ENCODE measurements around the gene ZNF480. TPM values are rescaled to one million over a fixed set of nuclear protein-coding genes. Genes with fewer than 3 reads are reported as not detected.
A peak's percentile ranks its signal among the peaks of the same experiment; 100 is the strongest.
"Not testable (repeated sequence)": the region's sequence is repeated elsewhere in the genome, so short reads cannot be mapped to it uniquely, and the experiment has no call there.

The ZNF480 gene
- total and polyA plus RNA-seq, 9 donors: 5.8 to 9.9 (median 9.0) TPM

DNA sequence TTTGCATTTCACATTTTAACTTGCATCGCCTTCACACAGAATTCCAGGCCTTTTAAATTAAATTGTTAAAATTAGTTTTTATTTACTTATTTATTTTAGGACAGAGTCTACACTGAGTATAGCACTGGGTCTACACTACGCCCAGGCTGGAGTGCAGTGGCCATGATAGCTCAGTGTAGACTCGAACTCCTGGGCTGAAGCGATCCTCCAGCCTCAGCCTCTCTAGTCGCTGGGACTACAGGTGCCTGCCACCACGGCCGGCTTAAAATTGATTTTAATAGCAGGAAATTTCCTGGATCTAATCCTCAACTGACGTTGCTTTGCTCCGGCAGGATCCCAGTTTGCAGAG, 38.8 kb downstream of the ZNF480 start:
- 52% methylated on average over 6 of the region's 9 CpGs for WGBS (ENCODE audit: insufficient coverage)

GRCh38 chr19:52336117-52336790, 39.3 kb downstream of the ZNF480 start, which contains the start of gene ZNF610:
TSS of gene ZNF610 (plus strand) at chr19:52336243. CDS start at chr19:52349173, 12,930 bp downstream.
- H3K27me3 ChIP-seq (ENCODE audit: control insufficient read depth, insufficient read depth, low read length): no peaks in the 10 kb centered on the region
- peak; percentile 94 for DNase-seq
- peak within 1 kb of the TSS; percentile 91 for H3K27ac ChIP-seq (ENCODE audit: low read length)
- peak within 1 kb of the TSS; percentile 96 for H3K4me3 ChIP-seq (ENCODE audit: low read length)
- no peaks in the 10 kb centered on the region for H3K36me3 ChIP-seq (ENCODE audit: control insufficient read depth, insufficient read depth, low read length)
- peaks cover 27% of the 10 kb centered on the region for H3K9me3 ChIP-seq (replicated peaks; ENCODE audit: control insufficient read depth, low read depth, low read length)
- under 1% methylated on average over 55 of the region's 55 CpGs for whole genome bisulfite sequencing (ENCODE audit: insufficient coverage)
- H3K4me1 ChIP-seq (ENCODE audit: control insufficient read depth, insufficient read depth, low read length): peaks cover 6% of the 10 kb centered on the region

More for the DNA sequence above, 38.8 kb downstream of the ZNF480 start:
- Histone ChIP-seq H3K4me3 (ENCODE audit: low read length) (peak overlapping the region; percentile 96), H3K27me3 (ENCODE audit: control insufficient read depth, insufficient read depth, low read length) (no peaks in the 10 kb centered on the region), H3K36me3 (ENCODE audit: control insufficient read depth, insufficient read depth, low read length) (no peaks in the 10 kb centered on the region), H3K4me1 (ENCODE audit: control insufficient read depth, insufficient read depth, low read length) (peaks cover 6% of the 10 kb centered on the region), H3K27ac (ENCODE audit: low read length) (peak overlapping the region; percentile 91), H3K9me3 (replicated peaks; ENCODE audit: control insufficient read depth, low read depth, low read length) (peaks cover 32% of the 10 kb centered on the region)
- no peak for DNase-seq

- WGBS (ENCODE audit: insufficient coverage): under 1% methylated on average over 6 of the region's 9 CpGs
- peak overlapping the region; percentile 91 for H3K27ac ChIP-seq (ENCODE audit: low read length)
- no peaks in the 10 kb centered on the region for H3K36me3 ChIP-seq (ENCODE audit: control insufficient read depth, insufficient read depth, low read length)
- H3K27me3 ChIP-seq (ENCODE audit: control insufficient read depth, insufficient read depth, low read length): no peaks in the 10 kb centered on the region
- H3K9me3 ChIP-seq (replicated peaks; ENCODE audit: control insufficient read depth, low read depth, low read length): peaks cover 21% of the 10 kb centered on the region
- H3K4me1 ChIP-seq (ENCODE audit: control insufficient read depth, insufficient read depth, low read length): peaks cover 6% of the 10 kb centered on the region
- DNase-seq: peak; percentile 47
- H3K4me3 ChIP-seq (ENCODE audit: low read length): peak overlapping the region; percentile 96
These were observed 39.9 kb downstream of the ZNF480 start for GRCh38 chr19:52336791-52337381.

- not testable (repeated sequence) for H3K36me3 ChIP-seq (ENCODE audit: control insufficient read depth, insufficient read depth, low read length); H3K27ac ChIP-seq (ENCODE audit: low read length); H3K9me3 ChIP-seq (replicated peaks; ENCODE audit: control insufficient read depth, low read depth, low read length); H3K4me3 ChIP-seq (ENCODE audit: low read length); H3K27me3 ChIP-seq (ENCODE audit: control insufficient read depth, insufficient read depth, low read length); DNase-seq; H3K4me1 ChIP-seq (ENCODE audit: control insufficient read depth, insufficient read depth, low read length)
- WGBS (ENCODE audit: insufficient coverage): 60% methylated on average over 1 of the region's 3 CpGs
These were observed 42.1 kb downstream of the ZNF480 start for GRCh38 chr19:52339022-52339421.

GRCh38 chr19:52343548-52343947, 46.6 kb downstream of the ZNF480 start:
- 13% methylated on average over 8 of the region's 8 CpGs for WGBS (ENCODE audit: insufficient coverage)
- Histone ChIP-seq H3K27me3 (ENCODE audit: control insufficient read depth, insufficient read depth, low read length) (no peaks in the 10 kb centered on the region), H3K27ac (ENCODE audit: low read length) (no peak overlapping the region), H3K4me3 (ENCODE audit: low read length) (no peak overlapping the region), H3K4me1 (ENCODE audit: control insufficient read depth, insufficient read depth, low read length) (no peaks in the 10 kb centered on the region), H3K36me3 (ENCODE audit: control insufficient read depth, insufficient read depth, low read length) (peaks cover 3% of the 10 kb centered on the region), H3K9me3 (replicated peaks; ENCODE audit: control insufficient read depth, low read depth, low read length) (no peaks in the 10 kb centered on the region)
- peak; percentile 73 for DNase-seq

- no peak for DNase-seq
- WGBS (ENCODE audit: insufficient coverage): 75% methylated on average over 3 of the region's 6 CpGs
- H3K27me3 ChIP-seq (ENCODE audit: control insufficient read depth, insufficient read depth, low read length): no peaks in the 10 kb centered on the region
- no peak overlapping the region for H3K4me3 ChIP-seq (ENCODE audit: low read length)
- no peak overlapping the region for H3K27ac ChIP-seq (ENCODE audit: low read length)
- peaks cover 13% of the 10 kb centered on the region for H3K36me3 ChIP-seq (ENCODE audit: control insufficient read depth, insufficient read depth, low read length)
- no peaks in the 10 kb centered on the region for H3K4me1 ChIP-seq (ENCODE audit: control insufficient read depth, insufficient read depth, low read length)
- H3K9me3 ChIP-seq (replicated peaks; ENCODE audit: control insufficient read depth, low read depth, low read length): no peaks in the 10 kb centered on the region
These were observed 48.2 kb downstream of the ZNF480 start for GRCh38 chr19:52345162-52345561.

DNA sequence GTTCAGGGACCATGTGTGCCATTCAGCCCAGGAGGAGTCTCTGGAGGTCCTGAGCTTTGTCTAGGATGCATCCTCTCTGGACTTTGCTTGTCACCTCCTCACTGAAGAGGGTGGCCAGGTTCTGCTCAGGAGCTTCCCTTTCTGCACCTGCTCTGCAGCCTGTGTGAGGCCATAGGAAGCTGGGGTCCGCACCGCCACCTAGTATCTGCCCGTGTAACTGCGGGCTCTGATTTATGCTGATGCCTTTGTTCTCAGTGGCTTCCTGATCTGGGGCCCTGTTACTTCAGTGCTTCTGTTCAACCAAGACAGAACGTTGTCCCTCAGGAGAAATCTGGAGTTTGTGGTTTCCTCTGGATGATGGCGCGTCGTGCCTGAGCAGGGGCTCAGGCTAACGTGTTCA, 54.5 kb downstream of the ZNF480 start:
- 55% methylated on average over 7 of the region's 9 CpGs for WGBS (ENCODE audit: insufficient coverage)

GRCh38 chr19:52366414-52366824, 69.5 kb downstream of the ZNF480 start:
- Histone ChIP-seq H3K9me3 (replicated peaks; ENCODE audit: control insufficient read depth, low read depth, low read length) (peaks cover 49% of the 10 kb centered on the region), H3K27me3 (ENCODE audit: control insufficient read depth, insufficient read depth, low read length) (no peaks in the 10 kb centered on the region), H3K4me1 (ENCODE audit: control insufficient read depth, insufficient read depth, low read length) (no peaks in the 10 kb centered on the region), H3K4me3 (ENCODE audit: low read length) (no peak overlapping the region), H3K27ac (ENCODE audit: low read length) (no peak overlapping the region), H3K36me3 (ENCODE audit: control insufficient read depth, insufficient read depth, low read length) (peaks cover 18% of the 10 kb centered on the region)
- WGBS (ENCODE audit: insufficient coverage): no CpG with 5 or more reads among the region's 8 CpGs
- DNase-seq: no peak

More for the DNA sequence above, 54.5 kb downstream of the ZNF480 start:
- Histone ChIP-seq H3K27me3 (ENCODE audit: control insufficient read depth, insufficient read depth, low read length) (no peaks in the 10 kb centered on the region), H3K36me3 (ENCODE audit: control insufficient read depth, insufficient read depth, low read length) (peaks cover 35% of the 10 kb centered on the region), H3K4me1 (ENCODE audit: control insufficient read depth, insufficient read depth, low read length) (no peaks in the 10 kb centered on the region), H3K4me3 (ENCODE audit: low read length) (no peak overlapping the region), H3K27ac (ENCODE audit: low read length) (no peak overlapping the region), H3K9me3 (replicated peaks; ENCODE audit: control insufficient read depth, low read depth, low read length) (no peaks in the 10 kb centered on the region)
- DNase-seq: no peak

- 0% methylated on average over 38 of the region's 52 CpGs for WGBS (ENCODE audit: insufficient coverage)
- peaks cover 36% of the 10 kb centered on the region for H3K36me3 ChIP-seq (ENCODE audit: control insufficient read depth, insufficient read depth, low read length)
- peak within 1 kb of the TSS; percentile 100 for H3K27ac ChIP-seq (ENCODE audit: low read length)
- peak within 1 kb of the TSS; percentile 96 for H3K4me3 ChIP-seq (ENCODE audit: low read length)
- peaks cover 44% of the 10 kb centered on the region for H3K9me3 ChIP-seq (replicated peaks; ENCODE audit: control insufficient read depth, low read depth, low read length)
- H3K27me3 ChIP-seq (ENCODE audit: control insufficient read depth, insufficient read depth, low read length): no peaks in the 10 kb centered on the region
- no peaks in the 10 kb centered on the region for H3K4me1 ChIP-seq (ENCODE audit: control insufficient read depth, insufficient read depth, low read length)
- DNase-seq: peak; percentile 98
These were observed 72.8 kb downstream of the ZNF480 start, which contains the start of gene ZNF880 for GRCh38 chr19:52369559-52370340. TSS of gene ZNF880 (plus strand) at chr19:52369923. CDS start at chr19:52369966, 43 bp downstream.

- peak overlapping the region; percentile 100 for H3K27ac ChIP-seq (ENCODE audit: low read length)
- H3K4me3 ChIP-seq (ENCODE audit: low read length): peak overlapping the region; percentile 96
- no peaks in the 10 kb centered on the region for H3K27me3 ChIP-seq (ENCODE audit: control insufficient read depth, insufficient read depth, low read length)
- H3K4me1 ChIP-seq (ENCODE audit: control insufficient read depth, insufficient read depth, low read length): no peaks in the 10 kb centered on the region
- no peak for DNase-seq
- WGBS (ENCODE audit: insufficient coverage): no CpG with 5 or more reads among the region's 7 CpGs
- H3K36me3 ChIP-seq (ENCODE audit: control insufficient read depth, insufficient read depth, low read length): peaks cover 40% of the 10 kb centered on the region
- H3K9me3 ChIP-seq (replicated peaks; ENCODE audit: control insufficient read depth, low read depth, low read length): peaks cover 41% of the 10 kb centered on the region
These were observed 73.4 kb downstream of the ZNF480 start for GRCh38 chr19:52370341-52370710.

Measured in muscle of leg (tissue), 11 donors.